Caco-2 (cell line): ENCODE results near the gene PVALB. TPM values are rescaled to one million over a fixed set of nuclear protein-coding genes. Genes with fewer than 3 reads are reported as not detected.

Source experiments
- BruUV-seq: library from RNA; stranded (reverse); fragments of 400-500 nt; replicated peaks from 2 replicates; lab custom pipeline; 2021; lab: Mats Ljungman, UMichigan
- CTCF ChIA-PET: fragments of 300-600 bp; sonication (Branson Sonifier 250); formaldehyde crosslinking; loops from one replicate; lab custom pipeline; 2022; ENCODE audit warnings: antibody characterized with exemption; lab: Charles Lee
- POLR2A ChIA-PET: fragments of 300-600 bp; sonication (Branson Sonifier 250); formaldehyde crosslinking; loops from one replicate; lab custom pipeline; 2022; ENCODE audit warnings: antibody characterized with exemption; lab: Charles Lee
- DNase-seq, 2 experiments: peaks; one replicate each; pipeline versions ENCODE4 v3.0.0 to v3.0.0-alpha.2; 2020 to 2022
- H3K27me3 ChIP-seq: replicated peaks from 2 replicates; pipeline ENCODE4 v1.6.0; 2011; ENCODE audit warnings: low read length; ENCODE audit not compliant: control insufficient read depth, insufficient read depth
- H3K36me3 ChIP-seq: 2 replicates; pipeline ENCODE4 v1.5.1; 2011; ENCODE audit warnings: low read length; ENCODE audit not compliant: control insufficient read depth, insufficient read depth
- H3K4me1 ChIP-seq: fragments of 250-450 bp; sonication (Bioruptor Pico); 2 replicates; pipeline ENCODE4 v1.5.1; 2020; ENCODE audit warnings: mild to moderate bottlenecking
- H3K4me3 ChIP-seq: 2 replicates; pipeline ENCODE4 v1.5.1; 2011; ENCODE audit warnings: low read depth, mild to moderate bottlenecking, control low read depth, low read length
- H3K9me3 ChIP-seq: fragments of 250-450 bp; sonication (Bioruptor Pico); 2 replicates; pipeline ENCODE4 v1.5.1; 2020; ENCODE audit warnings: mild to moderate bottlenecking, moderate library complexity
- H3K27ac Mint-ChIP-seq: one replicate; pipeline ENCODE4 v1.8.0; 2022; ENCODE audit warnings: mixed read lengths; ENCODE audit not compliant: unreplicated experiment
- H3K27me3 Mint-ChIP-seq: one replicate; pipeline ENCODE4 v1.8.0; 2022; ENCODE audit warnings: mixed read lengths; ENCODE audit not compliant: insufficient read depth, unreplicated experiment
- H3K36me3 Mint-ChIP-seq: one replicate; pipeline ENCODE4 v1.8.0; 2022; ENCODE audit warnings: mild to moderate bottlenecking, mixed read lengths; ENCODE audit not compliant: insufficient read depth, unreplicated experiment
- H3K4me1 Mint-ChIP-seq: one replicate; pipeline ENCODE4 v1.8.0; 2022; ENCODE audit warnings: low read depth, mixed read lengths; ENCODE audit not compliant: unreplicated experiment
- H3K4me3 Mint-ChIP-seq: one replicate; pipeline ENCODE4 v1.8.0; 2022; ENCODE audit warnings: mild to moderate bottlenecking, moderate library complexity, mixed read lengths; ENCODE audit not compliant: unreplicated experiment
- H3K9me3 Mint-ChIP-seq: one replicate; pipeline ENCODE4 v1.8.0; 2022; ENCODE audit warnings: mixed read lengths; ENCODE audit not compliant: unreplicated experiment
- intact Hi-C: fragments of 100-400 bp; cut with micrococcal nuclease; formaldehyde crosslinking; loops from one replicate; pipeline ENCODE4 v1.10.0; 2022; ENCODE audit not compliant: unreplicated experiment
- total RNA-seq: library from RNA; stranded (reverse); gene quantifications from 2 replicates; pipeline ENCODE4 v1.2.3, GENCODE V29; 2022
- TF ChIP-seq, protein P1 (sequence below), 2 experiments: fragments of 200-600 bp in 1 of 2; IDR thresholded peaks; 1 replicate in 1 of 2; 2 replicates in 1 of 2; pipeline versions ENCODE4 v1.5.1 to v1.8.0; 2011 to 2022; ENCODE audit warnings: antibody characterized with exemption in 1 of 2, control low read depth in 1 of 2, inconsistent platforms in 1 of 2, low read depth in 1 of 2, low read length in 1 of 2, mild to moderate bottlenecking in 1 of 2, moderate library complexity in 1 of 2; ENCODE audit not compliant: insufficient read depth in 1 of 2, severe bottlenecking in 1 of 2, unreplicated experiment in 1 of 2

PVALB gene
- total RNA-seq, 1 experiment from 2014 or later = not detected

DNA sequence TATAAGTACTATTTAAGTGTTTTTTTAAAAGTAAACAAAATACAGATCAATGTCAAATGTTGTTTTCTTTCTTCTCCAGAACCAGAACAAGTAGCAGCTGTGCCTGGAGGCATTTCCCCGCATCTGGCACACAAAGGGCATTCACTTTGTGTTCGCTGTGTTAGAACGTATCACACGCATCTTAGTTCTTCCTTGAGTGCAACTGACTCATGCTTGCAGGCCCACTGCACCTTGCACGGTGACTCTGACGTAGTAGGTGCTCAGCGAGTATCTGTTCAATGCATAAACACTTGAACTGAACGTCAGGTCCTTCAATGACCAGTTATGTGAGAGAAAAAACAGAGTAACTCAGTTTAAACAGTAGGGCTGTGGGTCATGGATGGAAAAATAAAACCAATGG, 44.4 kb downstream of the PVALB start:
- ChIA-PET POLR2A (no interaction called here), CTCF (no interaction called here)
- TF ChIP-seq, protein P1, sequence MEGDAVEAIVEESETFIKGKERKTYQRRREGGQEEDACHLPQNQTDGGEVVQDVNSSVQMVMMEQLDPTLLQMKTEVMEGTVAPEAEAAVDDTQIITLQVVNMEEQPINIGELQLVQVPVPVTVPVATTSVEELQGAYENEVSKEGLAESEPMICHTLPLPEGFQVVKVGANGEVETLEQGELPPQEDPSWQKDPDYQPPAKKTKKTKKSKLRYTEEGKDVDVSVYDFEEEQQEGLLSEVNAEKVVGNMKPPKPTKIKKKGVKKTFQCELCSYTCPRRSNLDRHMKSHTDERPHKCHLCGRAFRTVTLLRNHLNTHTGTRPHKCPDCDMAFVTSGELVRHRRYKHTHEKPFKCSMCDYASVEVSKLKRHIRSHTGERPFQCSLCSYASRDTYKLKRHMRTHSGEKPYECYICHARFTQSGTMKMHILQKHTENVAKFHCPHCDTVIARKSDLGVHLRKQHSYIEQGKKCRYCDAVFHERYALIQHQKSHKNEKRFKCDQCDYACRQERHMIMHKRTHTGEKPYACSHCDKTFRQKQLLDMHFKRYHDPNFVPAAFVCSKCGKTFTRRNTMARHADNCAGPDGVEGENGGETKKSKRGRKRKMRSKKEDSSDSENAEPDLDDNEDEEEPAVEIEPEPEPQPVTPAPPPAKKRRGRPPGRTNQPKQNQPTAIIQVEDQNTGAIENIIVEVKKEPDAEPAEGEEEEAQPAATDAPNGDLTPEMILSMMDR (IDR thresholded peaks at IDR 0.05; ENCODE audit: insufficient read depth in 1 of 2, low read depth in 1 of 2, low read length in 1 of 2, severe bottlenecking in 1 of 2, unreplicated experiment in 1 of 2) = no peak
- Mint-ChIP-seq H3K9me3 (no peaks in the 10 kb centered on the region), H3K27me3 (peaks cover 14% of the 10 kb centered on the region), H3K4me1 (peaks cover 5% of the 10 kb centered on the region), H3K27ac (no peak overlapping the region), H3K4me3 (no peak overlapping the region), H3K36me3 (no peaks in the 10 kb centered on the region)
- no peaks in the 10 kb centered on the region for H3K27me3 ChIP-seq
- no TSS peak for BruUV-seq
- no peaks in the 10 kb centered on the region for H3K9me3 ChIP-seq
- intact Hi-C loops = loop anchor here (10.0 kb wide), 1 partner anchor 248 kb away; the partner anchor contains the start of gene EIF3D
- H3K4me3 ChIP-seq = no peak overlapping the region
- H3K36me3 ChIP-seq = no peaks in the 10 kb centered on the region
- H3K4me1 ChIP-seq = 0 out of 2 replicates have a peak, but pooled peaks cover 5% of the 10 kb centered on the region
- DNase-seq = no peak

DNA sequence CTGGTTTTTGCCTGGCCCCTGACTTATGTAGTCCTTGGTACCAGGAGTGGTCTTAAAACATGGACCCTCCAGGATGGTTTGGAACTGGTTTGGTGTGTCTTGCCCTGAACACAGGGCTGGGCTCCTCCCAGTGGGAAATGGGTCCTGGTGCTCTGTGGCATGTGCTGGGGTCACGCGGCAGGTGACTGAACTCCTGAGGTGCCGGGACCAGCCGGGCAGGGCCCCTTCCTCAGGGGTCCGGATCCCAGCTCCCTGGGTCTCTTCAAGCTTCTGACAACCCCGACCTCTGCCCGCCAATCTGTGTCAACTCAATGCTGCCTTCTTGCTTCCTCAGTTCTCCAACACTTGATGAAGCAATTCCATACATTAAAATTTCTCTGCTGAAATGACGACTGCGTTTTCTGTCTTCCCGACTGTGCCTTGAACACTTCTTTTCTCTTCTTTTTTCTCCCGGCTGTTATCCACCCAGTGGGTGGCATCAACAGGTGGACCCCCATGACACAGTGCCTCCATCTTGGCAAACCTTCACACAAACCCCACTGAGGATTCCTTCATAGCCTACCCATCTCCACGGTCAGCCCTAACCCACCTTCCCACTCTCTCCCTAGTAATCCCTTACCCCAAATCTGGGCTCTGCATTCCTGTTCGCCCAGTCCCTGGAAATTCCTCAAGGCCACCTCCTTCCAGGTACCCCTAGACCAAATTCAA, 45.3 kb downstream of the PVALB start:
- intact Hi-C loops = loop anchor here (10.0 kb wide), 1 partner anchor 247 kb away; the partner anchor contains the start of gene EIF3D
- Histone ChIP-seq H3K9me3 (no peaks in the 10 kb centered on the region), H3K4me1 (0 out of 2 replicates have a peak, but pooled peaks cover 5% of the 10 kb centered on the region), H3K36me3 (no peaks in the 10 kb centered on the region), H3K27me3 (no peaks in the 10 kb centered on the region), H3K4me3 (no peak overlapping the region)
- ChIA-PET POLR2A (no interaction called here), CTCF (no interaction called here)
- BruUV-seq = no TSS peak
- H3K9me3 Mint-ChIP-seq = no peaks in the 10 kb centered on the region
- H3K4me1 Mint-ChIP-seq = peaks cover 5% of the 10 kb centered on the region
- H3K27ac Mint-ChIP-seq = no peak overlapping the region
- TF ChIP-seq, protein P1 (IDR thresholded peaks at IDR 0.05; ENCODE audit: insufficient read depth in 1 of 2, low read depth in 1 of 2, low read length in 1 of 2, severe bottlenecking in 1 of 2, unreplicated experiment in 1 of 2) = no peak
- H3K36me3 Mint-ChIP-seq = no peaks in the 10 kb centered on the region
- peaks cover 14% of the 10 kb centered on the region for H3K27me3 Mint-ChIP-seq
- no peak overlapping the region for H3K4me3 Mint-ChIP-seq
- DNase-seq = no peak

DNA sequence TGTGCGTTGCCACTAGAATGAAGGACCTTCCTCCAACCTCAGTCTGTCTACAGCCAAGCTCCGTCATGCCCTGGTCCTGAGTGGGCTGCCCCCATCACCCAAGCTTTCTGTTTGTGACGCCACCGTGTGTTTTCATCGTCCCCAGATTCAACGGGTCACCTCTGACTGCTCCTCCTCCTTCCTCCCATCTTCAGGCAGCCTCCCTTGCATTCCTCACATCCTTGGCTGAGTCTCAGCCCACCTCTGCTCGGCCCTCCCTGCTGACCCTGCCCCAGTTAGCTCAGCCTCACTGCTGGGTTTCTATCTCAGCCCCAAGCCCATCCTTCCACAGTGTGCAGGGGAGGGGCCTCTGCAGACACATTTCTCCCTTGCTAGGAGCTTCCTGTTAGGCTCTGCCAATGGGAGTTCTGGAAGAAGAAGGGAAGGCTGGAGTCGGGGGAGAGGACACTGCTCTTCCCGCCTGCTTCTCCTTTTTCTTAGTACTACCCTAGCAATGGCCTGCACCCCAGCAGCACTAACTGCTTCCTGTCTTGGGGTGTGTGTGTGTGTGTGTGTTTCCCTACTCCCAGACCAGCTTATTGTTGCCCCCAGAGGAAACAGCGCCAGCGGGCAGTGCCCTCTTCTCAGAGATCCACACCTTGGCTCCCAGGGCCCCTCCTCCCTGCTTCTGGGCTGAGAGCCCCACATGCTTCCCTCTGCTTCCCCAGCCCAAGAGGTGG, 46.2 kb downstream of the PVALB start:
- Histone ChIP-seq H3K4me3 (no peak overlapping the region), H3K9me3 (no peaks in the 10 kb centered on the region), H3K27me3 (no peaks in the 10 kb centered on the region), H3K36me3 (no peaks in the 10 kb centered on the region), H3K4me1 (0 out of 2 replicates have a peak, but pooled peaks cover 5% of the 10 kb centered on the region)
- H3K4me3 Mint-ChIP-seq = no peak overlapping the region
- POLR2A ChIA-PET = no interaction called here
- no peaks in the 10 kb centered on the region for H3K9me3 Mint-ChIP-seq
- CTCF ChIA-PET = no interaction called here
- H3K4me1 Mint-ChIP-seq = peaks cover 5% of the 10 kb centered on the region
- no peak overlapping the region for H3K27ac Mint-ChIP-seq
- intact Hi-C loops = loop anchor here (10.0 kb wide), 1 partner anchor 246 kb away; the partner anchor contains the start of gene EIF3D
- H3K36me3 Mint-ChIP-seq = no peaks in the 10 kb centered on the region
- no TSS peak for BruUV-seq
- TF ChIP-seq, protein P1 (IDR thresholded peaks at IDR 0.05; ENCODE audit: insufficient read depth in 1 of 2, low read depth in 1 of 2, low read length in 1 of 2, severe bottlenecking in 1 of 2, unreplicated experiment in 1 of 2) = no peak
- peaks cover 14% of the 10 kb centered on the region for H3K27me3 Mint-ChIP-seq
- no peak for DNase-seq
